GM21576 (cell line): ENCODE measurements around the gene PRDM5.
"Not testable (repeated sequence)": the region's sequence is repeated elsewhere in the genome, so short reads cannot be mapped to it uniquely, and the experiment has no call there.

Source experiments
- ATAC-seq: cut with Tn5 transposase; IDR thresholded peaks from one replicate; pipeline ENCODE4 v1.9.1; 2021; ENCODE audit warnings: mild to moderate bottlenecking, moderate library complexity; ENCODE audit not compliant: unreplicated experiment

Gene PRDM5

DNA sequence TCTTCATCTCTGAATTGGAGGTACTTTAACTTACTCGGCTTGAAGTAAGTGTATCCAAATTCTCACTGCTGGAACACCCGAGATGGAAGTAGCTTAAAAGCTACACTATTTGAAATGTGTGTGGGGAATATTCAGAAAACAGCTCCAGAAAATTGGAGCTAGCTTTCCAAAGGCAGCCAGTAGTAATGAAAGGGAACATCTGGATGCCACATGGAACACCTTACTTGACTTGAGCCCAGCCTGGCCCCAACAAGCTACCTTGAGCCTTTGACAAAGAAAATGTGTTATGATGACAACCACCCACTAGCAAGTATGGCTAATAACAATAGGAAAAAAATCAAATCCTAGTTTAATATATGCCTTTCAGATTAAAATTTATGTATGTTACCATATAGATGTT is 161.5 kb downstream of the PRDM5 start:
- no peak for ATAC-seq

DNA sequence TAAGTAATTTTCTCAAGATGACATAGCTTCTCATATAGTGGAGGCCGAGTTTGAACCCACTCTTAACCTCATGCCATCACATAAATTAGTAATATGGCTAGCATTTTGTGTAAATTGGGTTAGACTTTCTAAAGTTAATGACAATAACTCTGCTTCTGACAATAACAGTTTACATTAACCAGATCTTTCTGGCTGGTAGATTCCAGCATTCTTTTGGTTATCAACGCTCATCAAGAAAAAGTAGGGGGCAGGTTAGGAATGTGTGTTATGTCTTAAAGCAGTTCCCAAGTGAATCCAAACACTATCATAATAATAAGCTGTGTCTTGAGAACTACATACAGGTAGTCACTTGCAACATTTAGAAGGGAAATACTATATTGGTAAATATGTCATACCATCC is 162.5 kb downstream of the PRDM5 start:
- ATAC-seq = no peak

DNA sequence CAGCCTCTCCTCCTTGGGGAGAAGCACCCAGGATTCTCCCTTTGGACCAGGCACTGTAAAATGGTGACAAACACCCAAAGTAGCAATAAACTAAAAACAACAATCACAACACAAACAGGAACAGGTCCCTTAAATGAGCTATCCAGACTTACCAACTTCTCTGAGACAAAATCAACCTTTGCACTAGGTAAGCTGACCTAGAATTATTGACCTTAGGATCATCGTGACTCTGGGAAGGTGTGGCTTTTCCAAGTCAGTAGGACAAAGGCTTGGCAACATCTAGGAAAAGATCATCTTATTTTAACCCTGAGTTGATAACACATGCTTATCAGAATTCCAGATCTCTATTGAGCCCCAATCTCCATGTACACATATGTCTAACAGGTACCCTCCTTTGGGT is 166.7 kb downstream of the PRDM5 start:
- no peak for ATAC-seq

DNA sequence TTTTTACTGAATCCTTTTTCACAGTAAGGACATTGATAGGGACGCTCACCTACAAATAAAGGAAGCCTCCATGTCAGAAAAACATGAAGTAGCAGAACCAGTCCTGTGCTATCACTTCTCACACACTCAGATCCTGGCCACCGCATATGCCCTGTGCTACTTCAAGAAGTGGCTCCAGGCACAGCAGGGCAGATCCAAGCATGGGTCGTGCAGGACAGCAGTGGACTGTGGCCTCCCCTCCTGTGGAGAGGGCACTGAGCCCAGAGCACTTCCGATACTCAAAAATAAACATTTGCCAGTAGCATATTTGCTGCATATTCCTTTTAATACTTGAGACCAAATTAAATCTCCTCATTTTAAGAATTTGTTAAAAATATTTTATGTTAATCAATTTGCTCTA is 167.9 kb downstream of the PRDM5 start:
- ATAC-seq = no peak

DNA sequence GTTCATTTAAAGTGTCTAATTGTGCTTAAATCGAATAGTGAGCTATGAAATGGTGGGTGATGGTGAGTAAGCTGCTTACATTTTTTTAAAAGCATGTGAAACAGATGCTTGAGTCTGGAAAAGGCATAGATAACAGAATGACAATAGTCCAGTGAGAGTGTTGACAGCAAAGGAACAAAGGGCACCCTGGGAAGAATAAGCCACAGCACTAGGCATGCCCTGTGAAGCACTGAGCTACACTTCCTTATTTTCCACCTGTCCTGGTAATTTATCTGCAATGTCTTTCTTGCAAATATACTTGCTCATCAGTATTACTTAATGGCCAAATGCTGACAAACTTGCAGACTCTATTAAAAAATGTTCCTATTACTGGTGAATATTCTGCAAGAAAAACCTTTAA is 168.7 kb downstream of the PRDM5 start:
- ATAC-seq = no peak

DNA sequence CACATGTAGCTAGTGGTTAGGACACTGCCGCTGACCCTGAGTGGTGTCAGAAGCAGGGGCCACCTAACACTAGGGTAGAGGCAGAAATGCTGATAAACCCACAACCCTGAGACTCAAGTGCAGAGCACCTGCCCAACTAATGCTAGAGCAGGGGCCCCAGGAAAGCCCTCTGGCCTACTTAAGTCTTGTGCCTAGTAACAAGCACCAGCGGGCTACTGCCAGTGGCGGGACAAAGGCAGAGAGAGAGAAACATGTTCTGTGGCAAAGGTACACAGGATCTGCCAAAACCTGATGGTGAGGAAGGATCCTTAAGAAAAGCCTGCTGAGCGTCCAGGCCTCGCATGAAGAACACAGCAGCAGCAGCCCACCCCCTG is 172.4 kb downstream of the PRDM5 start:
- no peak for ATAC-seq

DNA sequence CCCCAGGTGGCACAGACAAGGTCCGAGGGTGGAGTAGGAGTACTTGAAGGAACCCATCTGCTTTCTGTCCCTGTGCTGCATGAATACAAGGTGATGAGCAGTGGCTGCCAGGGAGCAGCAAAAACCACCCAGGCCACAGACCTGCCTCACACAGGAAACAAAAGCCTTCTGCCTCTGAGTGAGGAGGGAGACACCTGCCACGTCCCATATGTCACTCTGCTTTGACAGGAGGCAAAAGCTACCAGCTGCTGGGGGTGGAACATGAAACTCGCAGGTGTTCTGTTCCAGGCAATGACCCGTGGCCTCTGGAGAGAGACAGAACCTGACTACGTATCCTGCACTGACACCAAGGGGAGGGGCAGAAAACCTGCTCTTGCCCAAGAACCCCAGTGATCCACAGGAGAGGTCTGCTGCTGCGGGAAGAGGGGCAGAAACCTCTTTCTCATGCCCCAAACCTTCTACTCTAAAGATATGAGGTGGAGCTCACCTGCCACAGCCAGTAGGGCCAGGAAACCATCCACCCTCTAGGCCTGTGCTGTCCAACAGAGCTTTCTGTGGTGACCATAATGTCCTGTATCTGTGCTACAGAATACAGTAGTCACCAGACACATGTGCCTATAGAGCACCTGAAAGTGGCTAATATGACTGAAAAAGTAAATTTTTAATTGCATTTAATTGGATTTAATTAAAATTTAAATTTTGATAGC is 172.9 kb downstream of the PRDM5 start:
- peak; percentile 98 for ATAC-seq

DNA sequence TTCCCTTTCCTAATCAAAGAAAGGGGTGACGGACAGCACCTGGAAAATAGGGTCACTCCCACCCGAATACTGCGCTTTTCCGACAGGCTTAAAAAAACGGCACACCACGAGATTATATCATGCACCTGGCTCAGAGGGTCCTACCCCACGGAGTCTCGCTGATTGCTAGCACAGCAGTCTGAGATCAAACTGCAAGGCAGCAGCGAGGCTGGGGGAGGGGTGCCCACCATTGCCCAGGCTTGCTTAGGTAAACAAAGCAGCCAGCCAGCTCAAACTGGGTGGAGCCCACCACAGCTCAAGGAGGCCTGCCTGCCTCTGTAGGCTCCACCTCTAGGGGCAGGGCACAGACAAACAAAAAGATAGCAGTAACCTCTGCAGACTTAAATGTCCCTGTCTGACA is 180.9 kb downstream of the PRDM5 start:
- ATAC-seq = not testable (repeated sequence)

DNA sequence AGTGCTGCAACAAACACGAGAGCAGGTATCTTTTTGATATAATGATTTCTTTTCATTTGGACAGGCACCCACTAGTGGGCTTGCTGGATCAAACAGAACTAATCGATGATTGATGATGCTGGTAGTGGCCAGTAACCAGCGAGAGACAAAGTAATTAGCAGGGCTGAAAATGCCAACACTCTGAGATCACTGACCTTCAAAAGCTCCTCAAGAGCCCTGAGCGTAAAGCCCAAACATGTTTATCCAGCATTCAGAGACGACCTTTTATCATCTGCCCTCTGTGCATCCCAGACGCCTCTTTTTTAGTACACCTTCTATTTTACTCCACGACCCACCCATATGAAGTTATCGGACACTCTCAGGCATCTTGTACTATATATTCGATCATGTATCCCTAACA is 186.2 kb downstream of the PRDM5 start:
- ATAC-seq = no peak

DNA sequence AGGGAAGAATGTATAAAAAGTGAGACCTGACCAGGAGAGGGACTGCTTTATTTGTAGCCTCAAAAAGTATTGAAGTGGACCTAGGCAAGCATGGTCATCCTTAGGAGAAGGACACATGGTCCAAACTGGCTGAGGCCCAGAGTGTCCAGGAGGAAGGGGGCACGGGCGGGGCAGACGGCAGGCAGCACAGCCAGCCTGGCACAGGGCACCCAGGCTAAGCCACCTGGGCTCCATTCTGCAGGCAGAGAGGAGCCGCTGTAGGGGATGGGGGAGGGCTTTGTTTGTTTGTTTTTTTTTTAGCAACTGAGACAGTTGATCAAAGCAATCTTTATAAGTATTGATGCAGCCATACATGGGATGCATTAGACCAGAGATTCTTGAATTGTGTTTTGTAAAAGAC is 188.6 kb downstream of the PRDM5 start:
- no peak for ATAC-seq

DNA sequence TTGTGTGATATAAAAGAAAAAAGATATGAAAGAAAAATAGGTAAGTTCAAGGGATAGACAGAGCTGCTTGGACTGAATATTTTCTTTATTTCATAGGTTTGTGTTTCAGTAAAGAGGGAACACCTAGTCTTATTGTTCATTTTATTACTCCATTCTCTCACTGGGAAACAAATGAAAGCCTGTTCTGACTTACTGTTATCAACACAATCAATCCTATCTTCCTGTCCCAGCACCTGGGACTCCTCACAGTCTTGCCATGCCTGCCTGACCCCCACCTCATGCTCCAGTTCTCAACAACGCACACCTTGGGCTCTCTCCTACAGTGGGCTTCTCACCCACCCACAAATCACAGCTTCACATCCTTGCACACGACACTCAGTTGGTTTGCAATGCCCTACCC is 189.5 kb downstream of the PRDM5 start:
- no peak for ATAC-seq

DNA sequence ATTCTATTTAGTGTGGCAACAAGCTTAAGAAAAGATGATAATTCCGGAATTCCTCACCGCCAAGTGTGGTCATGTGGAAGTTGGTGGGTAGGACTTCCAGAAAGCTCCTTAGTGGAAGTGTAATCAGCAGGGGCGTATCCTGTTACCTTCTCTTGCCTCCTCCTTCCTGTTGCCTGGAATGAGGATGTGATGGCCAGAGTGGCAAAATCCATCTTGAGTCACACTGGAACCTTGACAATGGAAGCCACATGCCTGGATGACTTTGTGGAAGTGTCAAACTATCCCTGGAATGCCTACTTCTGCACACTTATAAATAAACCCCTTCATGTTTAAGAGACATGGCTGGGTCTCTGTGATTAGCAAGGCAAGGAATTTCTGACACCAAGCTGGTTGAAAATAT is 191.0 kb downstream of the PRDM5 start:
- ATAC-seq = no peak

DNA sequence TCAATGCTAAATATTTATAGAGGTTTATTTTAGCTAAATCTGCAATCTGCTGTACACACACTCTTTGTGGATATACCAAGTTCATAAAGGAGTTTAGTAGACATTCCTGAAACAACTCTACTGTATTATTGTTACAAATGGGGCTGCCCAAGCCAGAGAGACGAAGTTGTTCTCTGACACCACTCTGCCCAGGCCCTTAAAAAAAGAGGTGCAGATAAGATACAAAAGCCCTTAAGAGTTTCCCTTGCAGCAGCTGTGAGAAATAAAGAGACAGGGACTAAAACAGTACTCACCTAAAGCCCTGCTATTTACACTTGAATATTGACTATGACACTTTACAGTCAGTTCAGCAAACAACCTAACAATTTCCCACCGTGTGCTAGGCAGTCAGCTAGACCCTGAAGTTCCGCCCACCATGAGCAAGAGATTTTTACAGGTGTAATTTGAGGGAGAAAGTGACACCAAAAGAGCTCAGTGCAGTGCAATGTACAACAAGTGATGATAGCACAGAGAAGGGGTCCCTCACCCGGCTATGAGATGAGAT is 191.7 kb downstream of the PRDM5 start:
- no peak for ATAC-seq

DNA sequence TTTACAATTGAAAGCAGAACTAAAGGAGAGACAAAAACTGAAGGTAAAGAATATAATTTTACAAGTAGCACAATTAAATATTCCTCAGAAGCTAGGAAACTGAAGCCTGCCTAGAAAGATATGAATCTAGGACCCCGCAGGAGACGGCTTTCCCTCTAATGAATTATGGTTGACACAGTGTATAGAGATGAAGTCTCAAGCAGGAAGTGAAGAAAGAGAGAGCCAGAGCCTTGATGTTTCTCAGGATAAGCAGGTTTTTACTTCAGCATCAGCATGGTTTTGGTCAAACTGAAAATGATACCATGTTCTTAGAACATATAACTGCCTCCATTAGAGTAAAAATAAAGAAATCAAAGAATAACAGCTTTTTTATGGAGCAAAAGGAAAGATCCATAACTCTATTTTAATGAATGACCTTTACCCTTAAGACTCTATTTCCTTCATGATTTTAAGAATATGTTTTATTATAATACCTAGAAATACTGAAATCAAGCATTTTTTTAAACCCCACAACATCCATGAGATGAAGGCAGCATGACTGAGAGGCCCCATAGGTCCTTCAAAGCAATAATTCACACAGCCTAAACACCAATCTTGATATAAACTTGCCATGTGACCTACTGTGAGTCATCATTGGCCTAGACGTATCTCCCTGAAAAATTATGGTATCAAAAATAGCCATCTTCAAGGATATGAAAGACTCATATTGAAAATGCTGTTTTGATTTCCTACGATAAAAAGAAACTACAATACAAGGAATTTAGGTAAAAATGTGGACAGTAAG is 193.4 kb downstream of the PRDM5 start:
- no peak for ATAC-seq

DNA sequence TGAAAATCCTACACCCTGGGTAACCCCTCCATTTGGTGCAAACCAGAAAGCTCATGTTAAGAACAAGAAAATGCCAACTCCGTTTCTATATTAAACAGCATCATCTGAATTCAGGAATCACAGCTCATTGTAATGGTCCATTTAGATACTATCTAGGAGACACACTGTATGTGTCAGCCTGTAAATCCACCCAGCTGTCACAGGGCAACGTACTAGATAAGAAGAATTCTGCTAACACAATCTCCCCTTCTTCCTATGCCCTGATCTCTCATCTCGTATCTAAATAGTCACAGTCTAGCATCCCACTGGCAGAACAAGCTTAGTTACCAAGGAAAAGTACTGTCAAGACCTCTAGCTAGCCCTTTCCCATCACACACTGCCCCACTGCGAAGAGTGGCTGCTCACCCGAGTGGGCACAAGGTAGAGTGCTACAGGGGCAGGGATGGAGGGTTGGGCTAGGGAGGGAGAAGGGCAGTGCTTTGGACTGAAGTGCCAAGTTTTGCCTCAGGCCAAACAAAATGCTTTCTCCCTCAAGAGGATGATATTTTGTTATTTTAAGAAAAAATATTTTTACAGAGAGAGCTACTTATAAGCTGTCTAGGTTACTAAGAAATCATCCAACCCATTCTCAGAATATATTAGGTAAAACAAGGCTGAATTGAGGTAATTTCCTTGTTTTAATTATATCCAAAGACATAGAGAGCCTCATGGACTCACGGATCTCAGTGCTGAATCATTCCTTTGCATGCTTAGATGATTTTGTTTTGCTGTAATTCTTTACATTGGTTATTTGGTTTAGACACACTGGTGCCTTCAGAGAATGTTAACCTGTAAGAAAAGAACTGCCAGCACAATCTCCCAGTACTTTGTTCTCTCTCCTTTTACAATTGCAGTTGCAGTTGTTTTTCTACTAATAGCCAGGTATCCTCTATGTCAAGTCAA is 196.6 kb downstream of the PRDM5 start:
- ATAC-seq = no peak

DNA sequence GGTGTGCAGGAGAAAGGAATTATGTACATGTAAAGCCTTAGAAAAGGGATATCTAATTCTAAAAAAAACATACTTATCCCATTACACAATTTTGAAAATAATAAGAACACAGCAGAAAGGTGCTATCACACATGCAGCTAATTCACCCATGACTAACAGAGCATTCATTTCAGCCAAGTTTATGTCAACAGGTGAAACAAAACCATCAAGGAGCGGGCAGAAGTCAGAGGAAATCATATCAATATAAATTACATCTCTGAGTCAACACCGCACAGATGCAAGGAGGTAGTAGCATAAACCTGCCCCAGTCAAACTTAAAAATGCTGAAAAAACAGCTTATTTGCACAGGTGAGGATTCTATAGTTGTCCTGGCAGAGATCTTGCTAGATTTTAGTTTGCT is 197.9 kb downstream of the PRDM5 start:
- no peak for ATAC-seq

DNA sequence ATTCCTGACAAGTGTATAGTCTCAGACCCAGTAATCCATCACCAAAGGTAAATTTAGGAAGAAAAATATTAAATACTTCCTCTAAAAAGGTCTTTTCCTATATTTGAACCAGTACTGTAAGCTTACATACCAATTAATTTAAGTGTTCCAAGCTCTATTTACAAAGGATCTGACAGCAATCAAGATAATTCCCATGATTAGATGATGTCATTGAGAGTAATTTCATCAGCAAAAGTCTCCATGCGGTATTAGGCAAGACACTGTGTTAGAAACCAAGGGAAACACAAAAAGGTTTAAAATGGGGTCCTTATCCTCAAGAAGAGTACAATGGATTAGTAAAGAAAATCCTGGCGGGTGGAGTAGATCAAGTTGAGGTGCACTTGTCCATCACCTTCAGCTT is 198.5 kb downstream of the PRDM5 start:
- ATAC-seq = no peak

DNA sequence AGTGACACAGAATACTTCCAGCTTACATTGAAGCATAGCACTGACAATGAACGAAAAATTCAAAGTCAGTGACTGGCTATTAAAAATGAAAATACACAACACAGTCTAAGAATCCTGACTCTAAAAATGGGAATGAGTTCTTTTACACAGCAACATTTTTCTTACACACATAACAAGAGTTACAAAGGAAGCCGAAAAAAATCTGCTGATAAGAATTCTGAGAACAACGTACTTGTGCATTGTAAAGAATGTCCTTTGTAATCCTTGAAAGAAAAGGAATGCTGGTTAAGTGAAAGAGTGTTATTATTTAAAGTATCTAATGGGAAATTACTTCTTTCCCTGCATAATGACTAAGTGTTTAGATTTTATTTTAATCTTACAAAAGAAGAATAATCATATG is 199.4 kb downstream of the PRDM5 start:
- ATAC-seq = no peak

DNA sequence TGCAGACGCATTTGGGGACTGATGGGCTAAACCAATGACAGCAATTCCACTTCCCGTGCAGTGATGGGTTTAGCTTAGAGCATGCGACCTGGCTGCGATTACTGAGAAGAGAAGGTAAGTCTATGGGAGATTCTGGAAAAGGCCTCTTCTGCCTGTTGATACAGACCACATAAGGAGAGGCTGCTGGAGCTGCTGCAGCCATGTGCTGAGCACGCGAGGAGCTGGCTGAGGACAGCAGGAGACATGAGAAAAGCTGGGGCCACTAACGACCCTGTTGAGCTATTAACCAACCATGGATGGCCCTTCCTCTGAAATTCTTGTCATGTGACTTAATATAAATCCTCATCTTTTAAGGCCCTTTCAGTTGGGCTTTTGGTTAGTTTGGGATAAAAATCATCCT is 199.9 kb downstream of the PRDM5 start:
- ATAC-seq = no peak

DNA sequence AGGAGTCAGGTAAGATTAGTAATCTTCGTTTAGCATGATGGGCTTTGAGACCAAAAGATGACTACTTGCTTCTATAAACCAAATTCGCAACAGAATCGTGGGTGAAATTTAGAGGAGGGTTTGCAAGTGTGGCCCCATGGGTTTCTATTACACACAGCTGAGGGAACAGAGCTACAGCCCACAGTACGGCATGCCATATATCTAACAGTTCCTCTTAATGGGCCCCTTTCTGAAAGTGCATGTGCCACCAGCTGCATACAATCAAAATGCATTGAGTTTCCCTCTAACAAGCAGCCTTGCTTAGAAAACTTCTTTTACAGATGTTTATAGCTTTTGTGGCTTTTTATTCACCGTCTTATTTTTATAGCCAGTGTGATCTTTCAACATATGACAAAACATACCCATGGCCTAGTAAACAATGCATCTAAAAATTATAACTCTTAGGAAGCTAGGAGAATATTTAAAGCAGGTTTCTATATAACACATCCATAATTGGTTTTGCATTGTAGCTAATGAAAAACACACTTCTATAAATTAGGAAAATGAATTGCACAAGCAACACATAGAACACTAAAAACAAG is 202.1 kb downstream of the PRDM5 start:
- no peak for ATAC-seq

DNA sequence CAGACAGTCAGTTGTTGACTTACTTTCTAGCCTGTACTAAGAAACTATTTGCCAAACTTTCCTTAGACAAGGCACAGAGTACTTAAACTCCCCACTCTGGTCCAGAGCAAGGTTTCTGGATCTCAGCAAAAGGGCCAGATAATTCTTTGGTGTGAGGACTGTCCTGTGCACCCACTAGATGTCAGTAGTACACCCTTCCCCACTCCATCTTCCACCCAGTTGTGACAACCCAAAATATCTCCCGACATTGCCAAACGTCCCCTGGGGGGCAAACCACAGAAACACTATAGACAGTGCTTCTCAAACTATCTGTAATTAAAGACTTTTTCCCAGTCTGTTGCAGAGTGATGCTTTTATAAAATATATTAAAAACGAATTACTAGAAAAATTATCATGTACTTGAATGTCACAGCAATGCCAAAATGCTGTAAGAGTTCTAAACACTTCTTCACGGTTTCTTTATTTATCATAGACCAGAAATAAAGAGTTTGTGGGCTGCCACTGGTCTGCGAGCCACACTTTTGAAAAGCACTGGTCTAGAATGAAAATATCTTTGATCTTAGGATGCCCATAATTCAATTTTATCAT is 203.5 kb downstream of the PRDM5 start:
- peak; percentile 81 for ATAC-seq
